ENCODE measurements around the gene OR5L2. TPM values are rescaled to one million over a fixed set of nuclear protein-coding genes. Genes with fewer than 3 reads are reported as not detected.
"Not testable (repeated sequence)": the region's sequence is repeated elsewhere in the genome, so short reads cannot be mapped to it uniquely, and the experiment has no call there.

The OR5L2 gene
- total and polyA plus RNA-seq, 2 of the 8 experiments (the other 6 are each of a cell fraction or from before 2014, with no cell fraction given): not detected

- H3K23me2 ChIP-seq (ENCODE audit: low read depth, low read length); H3K36me3 ChIP-seq (ENCODE audit: control insufficient read depth in 2 of 4, insufficient read depth in 4 of 4, low read length in 3 of 4); H3K27ac ChIP-seq (ENCODE audit: low read depth, low read length); H3K27me3 ChIP-seq (replicated peaks in 1 of 4; ENCODE audit: control insufficient read depth in 3 of 4, extremely low read depth in 1 of 4, insufficient read depth in 3 of 4, low read length in 3 of 4); H2BK20ac ChIP-seq (ENCODE audit: low read length); H4K5ac ChIP-seq (ENCODE audit: insufficient read length, low read depth, low read length); H3K23ac ChIP-seq (ENCODE audit: insufficient read length); POLR2A ChIA-PET (ENCODE audit: partially characterized antibody); FAIRE-seq; H2BK15ac ChIP-seq (ENCODE audit: low read length); H2AK5ac ChIP-seq (ENCODE audit: low read depth, low read length); H3K4me1 ChIP-seq (replicated peaks in 1 of 4; ENCODE audit: control insufficient read depth in 3 of 4, insufficient read depth in 4 of 4, low read length in 3 of 4); H3K79me1 ChIP-seq (ENCODE audit: low read depth, low read length); DNase-seq (ENCODE audit: low read depth in 1 of 2, low spot score in 2 of 2); H3K79me2 ChIP-seq (ENCODE audit: control insufficient read depth in 1 of 2, insufficient read depth in 2 of 2, low read length in 2 of 2); H4K8ac ChIP-seq (ENCODE audit: extremely low read depth, insufficient read depth, low read length); CTCF ChIA-PET (ENCODE audit: partially characterized antibody); H3K4me3 ChIP-seq (ENCODE audit: extremely low read depth in 1 of 4, insufficient read depth in 2 of 4, low read depth in 3 of 4, low read length in 4 of 4); H2BK12ac ChIP-seq (ENCODE audit: low read depth, low read length); H3K4ac ChIP-seq (replicated peaks; ENCODE audit: insufficient read length, low read depth, low read length); H3K56ac ChIP-seq (replicated peaks; ENCODE audit: insufficient read length, low read depth, low read length); H4K20me1 ChIP-seq (replicated peaks in 1 of 2; ENCODE audit: control insufficient read depth in 1 of 2, insufficient read depth in 2 of 2, low read length in 2 of 2); H3K4me2 ChIP-seq (ENCODE audit: insufficient read depth in 1 of 2, low read depth in 2 of 2, low read length in 2 of 2); H2BK120ac ChIP-seq (replicated peaks; ENCODE audit: low read depth, low read length); H2BK5ac ChIP-seq (ENCODE audit: low read depth, low read length); H4K91ac ChIP-seq (replicated peaks; ENCODE audit: insufficient read length, low read length); H3K18ac ChIP-seq (ENCODE audit: extremely low read depth, low read length); H2AFZ ChIP-seq (ENCODE audit: low read length); H3K14ac ChIP-seq (ENCODE audit: insufficient read length); H3K9ac ChIP-seq (replicated peaks in 1 of 4; ENCODE audit: extremely low read depth in 1 of 4, low read depth in 3 of 4, low read length in 3 of 4): not testable (repeated sequence)
- H3K9me3 ChIP-seq (ENCODE audit: insufficient read depth in 2 of 2, low read depth in 1 of 2, low read length in 1 of 2): peaks cover 4 to 28% of the 10 kb centered on the region in 2 experiments; a peak in 3 of 4 replicates
- WGBS, 2 experiments (ENCODE audit: extremely low coverage in 1 of 2, insufficient coverage in 1 of 2, insufficient read length in 1 of 2, insufficient replicate concordance in 2 of 2, low coverage in 1 of 2, low lambda C conversion rate in 2 of 2, missing lambda C conversion rate in 1 of 2): 77% methylated on average over 4 of the region's 4 CpGs; no CpG with 5 or more reads in 1 of the 2 experiments
These were observed 40.3 kb downstream of the OR5L2 start for GRCh38 chr11:55867354-55867753.

GRCh38 chr11:55872731-55873130, 45.7 kb downstream of the OR5L2 start:
- FAIRE-seq; H3K4ac ChIP-seq (replicated peaks; ENCODE audit: insufficient read length, low read depth, low read length); POLR2A ChIA-PET (ENCODE audit: partially characterized antibody): not testable (repeated sequence)

More at GRCh38 chr11:55872731-55873130, 45.7 kb downstream of the OR5L2 start:
- H2BK12ac ChIP-seq (ENCODE audit: low read depth, low read length); H2BK5ac ChIP-seq (ENCODE audit: low read depth, low read length); H3K79me1 ChIP-seq (ENCODE audit: low read depth, low read length); H3K36me3 ChIP-seq (ENCODE audit: control insufficient read depth in 2 of 4, insufficient read depth in 4 of 4, low read length in 3 of 4); DNase-seq (ENCODE audit: low read depth in 1 of 2, low spot score in 2 of 2); H3K23me2 ChIP-seq (ENCODE audit: low read depth, low read length); H3K23ac ChIP-seq (ENCODE audit: insufficient read length); H2BK15ac ChIP-seq (ENCODE audit: low read length); H2AK5ac ChIP-seq (ENCODE audit: low read depth, low read length); H3K27me3 ChIP-seq (replicated peaks in 1 of 4; ENCODE audit: control insufficient read depth in 3 of 4, extremely low read depth in 1 of 4, insufficient read depth in 3 of 4, low read length in 3 of 4); H2BK20ac ChIP-seq (ENCODE audit: low read length); H3K4me2 ChIP-seq (ENCODE audit: insufficient read depth in 1 of 2, low read depth in 2 of 2, low read length in 2 of 2); H4K20me1 ChIP-seq (replicated peaks in 1 of 2; ENCODE audit: control insufficient read depth in 1 of 2, insufficient read depth in 2 of 2, low read length in 2 of 2); CTCF ChIA-PET (ENCODE audit: partially characterized antibody); H4K91ac ChIP-seq (replicated peaks; ENCODE audit: insufficient read length, low read length); H3K56ac ChIP-seq (replicated peaks; ENCODE audit: insufficient read length, low read depth, low read length); H3K4me3 ChIP-seq (ENCODE audit: extremely low read depth in 1 of 4, insufficient read depth in 2 of 4, low read depth in 3 of 4, low read length in 4 of 4); H3K18ac ChIP-seq (ENCODE audit: extremely low read depth, low read length); H3K79me2 ChIP-seq (ENCODE audit: control insufficient read depth in 1 of 2, insufficient read depth in 2 of 2, low read length in 2 of 2); H3K14ac ChIP-seq (ENCODE audit: insufficient read length); H3K9ac ChIP-seq (replicated peaks in 1 of 4; ENCODE audit: extremely low read depth in 1 of 4, low read depth in 3 of 4, low read length in 3 of 4); H2BK120ac ChIP-seq (replicated peaks; ENCODE audit: low read depth, low read length); H4K5ac ChIP-seq (ENCODE audit: insufficient read length, low read depth, low read length); H3K27ac ChIP-seq (ENCODE audit: low read depth, low read length); H3K4me1 ChIP-seq (replicated peaks in 1 of 4; ENCODE audit: control insufficient read depth in 3 of 4, insufficient read depth in 4 of 4, low read length in 3 of 4); H4K8ac ChIP-seq (ENCODE audit: extremely low read depth, insufficient read depth, low read length); H2AFZ ChIP-seq (ENCODE audit: low read length): not testable (repeated sequence)
- peaks cover 0 to 38% of the 10 kb centered on the region in 2 experiments; a peak in 2 of 4 replicates for H3K9me3 ChIP-seq (ENCODE audit: insufficient read depth in 2 of 2, low read depth in 1 of 2, low read length in 1 of 2)
- WGBS, 2 experiments (ENCODE audit: extremely low coverage in 1 of 2, insufficient coverage in 1 of 2, insufficient read length in 1 of 2, insufficient replicate concordance in 2 of 2, low coverage in 1 of 2, low lambda C conversion rate in 2 of 2, missing lambda C conversion rate in 1 of 2): 100% methylated on average over 7 of the region's 33 CpGs; no CpG with 5 or more reads in 1 of the 2 experiments

All from H1 (cell line).